Measurements from ENCODE around the gene KCNJ14.

GRCh38 chr19:48492925-48493717 is 37.7 kb downstream of the KCNJ14 start:
- TF ChIP-seq CTCF (conservative IDR thresholded peaks at IDR 0.05; ENCODE audit: low read depth, low read length) = no peak
- TF ChIP-seq EZH2 (IDR thresholded peaks at IDR 0.05; ENCODE audit: low read length, unreplicated experiment) = no peak
- TF ChIP-seq EZH2phosphoT487 (IDR thresholded peaks at IDR 0.05; ENCODE audit: borderline replicate concordance, low read length) = no peak

Measured in PC-3 (cell line).